CMK (cell line): ENCODE results near the gene TTLL1.
"Not testable (repeated sequence)": the region's sequence is repeated elsewhere in the genome, so short reads cannot be mapped to it uniquely, and the experiment has no call there.

ENCODE experiments used
- DNase-seq: peaks from one replicate; pipeline ENCODE4 v3.0.0-alpha.2; 2010; ENCODE audit warnings: low read depth

The TTLL1 gene

GRCh38 chr22:43013355-43014315 lies 75.6 kb downstream of the TTLL1 start:
- no peak for DNase-seq

GRCh38 chr22:43012390-43012789 lies 76.8 kb downstream of the TTLL1 start:
- no peak for DNase-seq

GRCh38 chr22:43011079-43011478 lies 78.1 kb downstream of the TTLL1 start:
- DNase-seq = no peak

GRCh38 chr22:43009444-43009843 lies 79.7 kb downstream of the TTLL1 start:
- no peak for DNase-seq

GRCh38 chr22:43008921-43009320 lies 80.3 kb downstream of the TTLL1 start:
- no peak for DNase-seq

- no peak for DNase-seq
Measured at GRCh38 chr22:43008509-43008908, 80.7 kb downstream of the TTLL1 start.

- no peak for DNase-seq
Measured at GRCh38 chr22:43007519-43008102, 81.6 kb downstream of the TTLL1 start.

- DNase-seq = no peak
Measured at GRCh38 chr22:43006753-43007152, 82.4 kb downstream of the TTLL1 start.

GRCh38 chr22:43006016-43006505 lies 83.1 kb downstream of the TTLL1 start:
- DNase-seq = no peak

- no peak for DNase-seq
Measured at GRCh38 chr22:43005106-43005505, 84.1 kb downstream of the TTLL1 start.

- DNase-seq = peak; percentile 24
Measured at GRCh38 chr22:43004362-43005035, 84.7 kb downstream of the TTLL1 start.

- DNase-seq = no peak
Measured at GRCh38 chr22:43002202-43002586, 87.0 kb downstream of the TTLL1 start.

- DNase-seq = no peak
Measured at GRCh38 chr22:43001271-43002201, 87.7 kb downstream of the TTLL1 start.

GRCh38 chr22:43000441-43001175 lies 88.6 kb downstream of the TTLL1 start:
- DNase-seq = no peak

GRCh38 chr22:42997582-42998090 lies 91.6 kb downstream of the TTLL1 start:
- no peak for DNase-seq

- no peak for DNase-seq
Measured at GRCh38 chr22:42996646-42997365, 92.4 kb downstream of the TTLL1 start.

- not testable (repeated sequence) for DNase-seq
Measured at GRCh38 chr22:42995654-42996053, 93.5 kb downstream of the TTLL1 start.

GRCh38 chr22:42994917-42995562 lies 94.2 kb downstream of the TTLL1 start:
- DNase-seq = no peak

- no peak for DNase-seq
Measured at GRCh38 chr22:42994276-42994916, 94.8 kb downstream of the TTLL1 start.
